Measurements from ENCODE around the gene UPF1. TPM values are rescaled to one million over a fixed set of nuclear protein-coding genes. Genes with fewer than 3 reads are reported as not detected.
"Not testable (repeated sequence)": the region's sequence is repeated elsewhere in the genome, so short reads cannot be mapped to it uniquely, and the experiment has no call there.

Gene UPF1
- total and polyA plus RNA-seq, 11 donors: 27.5 to 84.4 (median 38.3) TPM

DNA sequence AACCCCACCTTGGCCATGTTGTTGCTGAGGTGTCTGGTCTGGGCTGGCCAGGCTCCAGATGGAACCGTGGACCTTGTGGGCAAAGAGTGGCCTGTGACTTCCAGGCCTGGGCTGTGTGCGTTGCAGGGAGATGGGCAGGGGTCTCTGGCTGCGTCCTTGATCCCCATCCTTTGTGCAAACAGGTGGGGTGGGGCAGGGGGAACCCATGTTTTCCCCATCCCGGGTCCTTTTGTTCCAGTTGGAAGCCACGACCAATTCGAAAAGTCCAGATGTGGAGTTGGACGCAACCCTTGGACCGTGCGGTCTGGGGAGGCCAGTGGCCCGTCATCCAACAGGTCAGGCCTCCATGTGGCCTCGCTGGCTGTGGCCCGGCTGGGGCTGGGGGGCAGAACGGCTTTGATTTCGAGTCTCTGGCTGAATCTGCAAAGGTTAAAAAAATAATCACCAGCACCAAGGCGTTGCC lies 27.6 kb upstream of the UPF1 start:
- DNase-seq (no peak), ATAC-seq (no peak)
- 91 to 94% (median 93%) methylated on average over 13 to 15 of the region's 15 CpGs for WGBS, 4 donors
- Histone ChIP-seq H3K9me3 (no peaks in the 10 kb centered on the region), H3K4me3 (no peak overlapping the region), H3K27me3 (peaks cover 0 to 14% (median 5%) of the 10 kb centered on the region in 9 donors), H3K4me1 (peaks cover 0 to 6% (median 0%) of the 10 kb centered on the region in 12 donors), H3K27ac (no peak overlapping the region), H3K36me3 (no peaks in the 10 kb centered on the region)
- no peak for TF ChIP-seq POLR2A (IDR thresholded peaks at IDR 0.05)
- TF ChIP-seq, protein P1, sequence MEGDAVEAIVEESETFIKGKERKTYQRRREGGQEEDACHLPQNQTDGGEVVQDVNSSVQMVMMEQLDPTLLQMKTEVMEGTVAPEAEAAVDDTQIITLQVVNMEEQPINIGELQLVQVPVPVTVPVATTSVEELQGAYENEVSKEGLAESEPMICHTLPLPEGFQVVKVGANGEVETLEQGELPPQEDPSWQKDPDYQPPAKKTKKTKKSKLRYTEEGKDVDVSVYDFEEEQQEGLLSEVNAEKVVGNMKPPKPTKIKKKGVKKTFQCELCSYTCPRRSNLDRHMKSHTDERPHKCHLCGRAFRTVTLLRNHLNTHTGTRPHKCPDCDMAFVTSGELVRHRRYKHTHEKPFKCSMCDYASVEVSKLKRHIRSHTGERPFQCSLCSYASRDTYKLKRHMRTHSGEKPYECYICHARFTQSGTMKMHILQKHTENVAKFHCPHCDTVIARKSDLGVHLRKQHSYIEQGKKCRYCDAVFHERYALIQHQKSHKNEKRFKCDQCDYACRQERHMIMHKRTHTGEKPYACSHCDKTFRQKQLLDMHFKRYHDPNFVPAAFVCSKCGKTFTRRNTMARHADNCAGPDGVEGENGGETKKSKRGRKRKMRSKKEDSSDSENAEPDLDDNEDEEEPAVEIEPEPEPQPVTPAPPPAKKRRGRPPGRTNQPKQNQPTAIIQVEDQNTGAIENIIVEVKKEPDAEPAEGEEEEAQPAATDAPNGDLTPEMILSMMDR (IDR thresholded peaks at IDR 0.05): no peak
- intact Hi-C loops (cut with DNase I): no loop called here

DNA sequence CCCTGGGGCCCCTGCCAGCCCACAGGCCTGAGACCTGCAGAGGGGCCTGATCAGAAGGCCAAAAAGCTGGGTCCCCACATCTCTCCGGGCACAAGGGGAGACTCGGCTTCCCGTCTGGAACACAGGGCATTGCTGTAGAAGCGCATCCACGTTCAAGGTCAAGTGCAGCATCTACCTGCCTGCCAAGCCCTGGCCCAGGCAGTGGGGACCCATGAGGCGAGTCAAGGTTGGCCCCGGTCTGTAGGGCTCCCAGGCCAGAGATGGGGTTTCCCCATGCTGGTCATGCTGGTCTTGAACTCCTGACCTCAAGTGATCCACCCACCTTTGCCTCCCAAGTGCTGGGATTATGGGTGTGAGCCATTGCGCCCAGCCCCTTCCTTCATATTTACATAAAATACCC lies 27.1 kb upstream of the UPF1 start:
- ATAC-seq: no peak
- H3K27me3 ChIP-seq: peaks cover 0 to 14% (median 5%) of the 10 kb centered on the region in 9 donors

DNA sequence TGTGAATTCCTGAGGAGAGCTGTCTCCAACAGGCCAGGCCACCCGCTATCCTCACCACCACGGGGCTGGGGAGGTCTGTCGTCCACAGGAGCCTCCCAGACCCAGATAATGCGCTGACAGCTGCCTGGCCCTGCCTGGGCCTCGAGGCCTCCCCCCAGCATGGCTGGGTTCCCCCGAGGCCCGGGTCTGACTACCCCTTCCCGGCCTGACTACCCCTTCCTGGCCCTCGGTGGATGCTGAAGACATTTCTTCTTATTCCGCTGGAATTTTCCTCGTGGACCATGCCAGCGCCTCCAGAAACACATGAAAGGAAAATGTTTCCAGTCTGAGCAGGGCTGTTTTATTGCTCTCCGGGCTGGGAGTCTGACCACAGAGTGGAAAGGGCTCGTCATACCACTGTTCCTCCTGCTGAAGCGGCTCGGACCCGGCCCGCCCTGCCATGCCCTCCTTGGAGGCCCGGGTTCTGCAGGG lies 23.9 kb upstream of the UPF1 start:
- TF ChIP-seq, protein P1 (IDR thresholded peaks at IDR 0.05): no peak
- TF ChIP-seq POLR2A (IDR thresholded peaks at IDR 0.05): no peak
- Histone ChIP-seq H3K27me3 (peaks cover 0 to 12% (median 2%) of the 10 kb centered on the region in 9 donors), H3K4me3 (no peak overlapping the region), H3K9me3 (no peaks in the 10 kb centered on the region), H3K36me3 (no peaks in the 10 kb centered on the region), H3K27ac (peak overlapping the region in 3 of 12 donors; percentile 42 to 57 (median 52)), H3K4me1 (peaks cover 0 to 12% (median 0%) of the 10 kb centered on the region in 12 donors)
- 62 to 72% (median 68%) methylated on average over 19 of the region's 19 CpGs for WGBS, 4 donors
- ATAC-seq (peak in 3 of 4 donors; percentile 7 to 60 (median 13)), DNase-seq (no peak)
- intact Hi-C loops (cut with DNase I): no loop called here

More for the DNA sequence above, 27.1 kb upstream of the UPF1 start:
- TF ChIP-seq, protein P1 (IDR thresholded peaks at IDR 0.05): no peak
- TF ChIP-seq POLR2A (IDR thresholded peaks at IDR 0.05): no peak
- Histone ChIP-seq H3K9me3 (no peaks in the 10 kb centered on the region), H3K4me1 (peaks cover 0 to 7% (median 0%) of the 10 kb centered on the region in 12 donors), H3K27ac (no peak overlapping the region), H3K4me3 (no peak overlapping the region), H3K36me3 (no peaks in the 10 kb centered on the region)
- DNase-seq: peak in 1 of 5 donors; percentile 38
- intact Hi-C loops (cut with DNase I): no loop called here
- WGBS, 4 donors: 89 to 93% (median 91%) methylated on average over 2 to 8 of the region's 8 CpGs

DNA sequence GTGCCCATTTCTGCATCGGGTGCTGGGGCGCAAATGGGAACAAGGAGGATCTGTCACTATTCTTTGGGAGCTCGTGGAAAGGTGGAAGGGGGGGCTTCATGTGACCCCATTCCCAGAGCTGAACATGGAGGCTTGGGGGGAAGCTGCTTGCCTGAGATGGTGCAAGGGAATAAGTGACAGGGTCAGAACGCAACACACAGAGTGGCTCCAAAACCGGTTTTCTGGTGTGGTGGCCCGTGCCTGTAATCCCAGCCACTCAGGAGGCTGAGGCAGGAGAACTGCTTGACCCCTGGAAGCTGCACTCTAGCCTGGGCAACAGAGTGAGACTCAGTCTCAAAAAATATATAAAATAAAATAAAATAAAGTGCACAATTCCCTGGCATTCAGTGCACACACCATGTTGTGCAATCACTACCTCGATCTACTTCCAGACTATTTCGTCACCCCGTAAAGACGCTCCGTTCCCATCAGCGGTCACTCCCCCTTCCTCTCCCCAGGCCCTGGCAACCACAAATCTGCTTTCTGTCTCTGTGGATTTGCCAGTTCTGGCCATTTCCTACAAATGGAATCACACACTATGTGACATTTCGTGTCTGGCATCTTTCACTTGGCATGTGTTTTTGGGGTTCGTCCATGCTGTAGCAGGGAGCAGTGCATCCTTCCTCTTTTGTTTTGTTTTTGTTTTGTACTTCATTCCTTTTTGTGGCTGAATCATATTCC lies 22.4 kb upstream of the UPF1 start:
- DNase-seq: peak in 3 of 5 donors; percentile 57 to 73 (median 58)
- ATAC-seq: peak; percentile 59 to 89 (median 70)
- Histone ChIP-seq H3K4me1 (peaks cover 0 to 12% (median 0%) of the 10 kb centered on the region in 12 donors), H3K36me3 (no peaks in the 10 kb centered on the region), H3K27ac (peak overlapping the region in 3 of 12 donors; percentile 2 to 57 (median 42)), H3K27me3 (peaks cover 0 to 5% (median 0%) of the 10 kb centered on the region in 9 donors), H3K9me3 (no peaks in the 10 kb centered on the region), H3K4me3 (no peak overlapping the region)
- WGBS, 4 donors: 59 to 71% (median 65%) methylated on average over 14 of the region's 14 CpGs
- intact Hi-C loops (cut with DNase I): no loop called here
- TF ChIP-seq, protein P1 (IDR thresholded peaks at IDR 0.05): no peak
- no peak for TF ChIP-seq POLR2A (IDR thresholded peaks at IDR 0.05)

DNA sequence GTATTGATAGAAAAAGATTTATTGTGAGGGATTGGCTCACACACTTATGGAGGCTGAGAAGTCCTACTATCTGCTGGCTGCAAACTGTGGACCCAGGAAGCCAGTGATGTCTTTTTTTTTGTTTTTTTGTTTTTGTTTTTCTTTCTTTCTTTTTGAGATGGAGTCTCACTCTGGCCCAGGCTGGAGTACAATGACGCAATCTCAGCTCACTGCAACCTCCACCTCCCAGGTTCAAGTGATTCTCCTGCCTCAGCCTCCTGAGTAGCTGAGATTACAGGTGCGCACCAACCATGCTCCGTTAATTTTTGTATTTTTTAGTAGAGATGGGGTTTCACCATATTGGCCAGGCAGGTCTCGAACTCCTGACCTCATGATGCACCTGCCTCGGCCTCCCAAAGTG lies 20.1 kb upstream of the UPF1 start:
- WGBS, 4 donors: 90 to 97% (median 93%) methylated on average over 5 of the region's 5 CpGs
- H3K27me3 ChIP-seq; DNase-seq; H3K9me3 ChIP-seq; H3K27ac ChIP-seq; ATAC-seq; intact Hi-C loops (cut with DNase I); H3K36me3 ChIP-seq; H3K4me3 ChIP-seq: not testable (repeated sequence)
- H3K4me1 ChIP-seq: peaks cover 0 to 12% (median 0%) of the 10 kb centered on the region in 12 donors

All from heart left ventricle (tissue), 16 donors.